Iris pigment epithelial cell (primary cell): ENCODE measurements around the gene APBA3.
A peak's percentile ranks its signal among the peaks of the same experiment; 100 is the strongest.

ENCODE experiments used
- DNase-seq: peaks from one replicate; pipeline ENCODE4 v3.0.0-alpha.2; 2011; ENCODE audit warnings: low read depth

The APBA3 gene, protein sequence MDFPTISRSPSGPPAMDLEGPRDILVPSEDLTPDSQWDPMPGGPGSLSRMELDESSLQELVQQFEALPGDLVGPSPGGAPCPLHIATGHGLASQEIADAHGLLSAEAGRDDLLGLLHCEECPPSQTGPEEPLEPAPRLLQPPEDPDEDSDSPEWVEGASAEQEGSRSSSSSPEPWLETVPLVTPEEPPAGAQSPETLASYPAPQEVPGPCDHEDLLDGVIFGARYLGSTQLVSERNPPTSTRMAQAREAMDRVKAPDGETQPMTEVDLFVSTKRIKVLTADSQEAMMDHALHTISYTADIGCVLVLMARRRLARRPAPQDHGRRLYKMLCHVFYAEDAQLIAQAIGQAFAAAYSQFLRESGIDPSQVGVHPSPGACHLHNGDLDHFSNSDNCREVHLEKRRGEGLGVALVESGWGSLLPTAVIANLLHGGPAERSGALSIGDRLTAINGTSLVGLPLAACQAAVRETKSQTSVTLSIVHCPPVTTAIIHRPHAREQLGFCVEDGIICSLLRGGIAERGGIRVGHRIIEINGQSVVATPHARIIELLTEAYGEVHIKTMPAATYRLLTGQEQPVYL

DNA sequence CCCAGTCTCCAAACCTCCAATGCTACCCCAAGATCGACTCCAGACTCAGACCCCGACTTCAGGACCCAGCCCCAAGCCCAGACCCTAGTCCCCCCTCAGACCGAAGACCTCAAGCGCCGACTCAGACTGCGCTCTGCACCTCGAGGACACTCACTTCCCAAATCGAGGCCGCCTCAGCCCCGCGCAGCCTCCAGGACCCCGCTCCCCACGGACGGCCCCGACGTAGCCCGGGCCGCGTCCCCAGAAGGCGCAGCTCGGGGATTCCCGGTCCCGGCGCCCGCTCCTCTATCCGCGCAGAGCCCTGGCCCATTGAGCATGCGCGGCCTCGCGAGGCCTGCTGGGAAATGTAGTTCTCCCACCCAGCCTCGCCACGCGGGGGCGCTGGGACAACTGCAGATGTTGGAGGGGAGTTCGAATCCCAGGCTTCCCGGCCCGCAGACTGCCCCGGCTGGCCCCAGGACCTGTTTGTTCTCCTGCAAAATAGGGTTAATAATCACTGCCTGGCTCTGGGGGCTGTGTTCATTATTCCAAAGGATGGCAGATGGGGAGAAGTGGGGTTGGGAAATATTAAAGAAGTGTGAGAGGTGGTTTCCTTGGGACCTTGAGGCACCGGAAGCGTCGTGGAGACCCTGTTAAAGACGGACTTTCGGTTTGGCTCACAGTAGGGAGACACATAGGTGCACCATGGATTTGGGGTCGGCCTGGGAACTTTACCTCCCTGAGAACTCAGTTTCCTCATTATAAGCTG is at the start of gene APBA3:
APBA3 (minus strand) TSS at position 311 of the 748 bp plus-strand sequence. CDS start 1,428 bp downstream, outside the sequence.
- DNase-seq: peak; percentile 81

DNA sequence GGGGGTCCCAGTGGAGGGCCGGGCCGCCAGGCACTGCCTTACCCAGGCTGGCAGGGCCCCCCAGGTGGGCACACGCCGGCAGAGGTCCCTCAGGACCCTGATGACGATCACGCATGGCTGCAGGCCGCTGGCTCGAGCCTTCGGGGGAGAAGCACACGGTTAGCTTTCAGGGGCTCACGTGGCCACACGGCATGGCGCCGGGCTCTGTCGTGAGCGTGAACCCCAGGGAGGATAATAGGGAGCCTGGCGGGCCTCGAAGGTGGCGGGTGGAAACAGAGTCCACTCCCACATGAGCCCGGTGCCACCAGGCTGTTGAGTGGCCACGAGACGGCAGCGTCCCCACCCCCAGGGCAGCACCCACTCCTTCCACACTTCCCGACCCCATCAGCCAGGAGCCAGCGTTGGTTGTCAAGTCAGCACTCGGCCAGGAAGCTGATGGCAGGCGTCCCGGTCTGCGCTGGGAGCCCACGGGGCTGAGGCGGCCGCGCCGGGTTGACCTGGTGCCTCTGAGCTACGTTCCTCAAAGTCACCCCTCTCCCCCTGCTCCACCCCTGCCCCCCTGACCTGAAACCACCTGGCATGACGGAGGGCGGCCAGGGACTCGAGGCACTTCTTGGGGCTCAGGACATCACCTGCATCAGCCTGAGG is 49.3 kb upstream of the APBA3 start:
- DNase-seq: no peak

DNA sequence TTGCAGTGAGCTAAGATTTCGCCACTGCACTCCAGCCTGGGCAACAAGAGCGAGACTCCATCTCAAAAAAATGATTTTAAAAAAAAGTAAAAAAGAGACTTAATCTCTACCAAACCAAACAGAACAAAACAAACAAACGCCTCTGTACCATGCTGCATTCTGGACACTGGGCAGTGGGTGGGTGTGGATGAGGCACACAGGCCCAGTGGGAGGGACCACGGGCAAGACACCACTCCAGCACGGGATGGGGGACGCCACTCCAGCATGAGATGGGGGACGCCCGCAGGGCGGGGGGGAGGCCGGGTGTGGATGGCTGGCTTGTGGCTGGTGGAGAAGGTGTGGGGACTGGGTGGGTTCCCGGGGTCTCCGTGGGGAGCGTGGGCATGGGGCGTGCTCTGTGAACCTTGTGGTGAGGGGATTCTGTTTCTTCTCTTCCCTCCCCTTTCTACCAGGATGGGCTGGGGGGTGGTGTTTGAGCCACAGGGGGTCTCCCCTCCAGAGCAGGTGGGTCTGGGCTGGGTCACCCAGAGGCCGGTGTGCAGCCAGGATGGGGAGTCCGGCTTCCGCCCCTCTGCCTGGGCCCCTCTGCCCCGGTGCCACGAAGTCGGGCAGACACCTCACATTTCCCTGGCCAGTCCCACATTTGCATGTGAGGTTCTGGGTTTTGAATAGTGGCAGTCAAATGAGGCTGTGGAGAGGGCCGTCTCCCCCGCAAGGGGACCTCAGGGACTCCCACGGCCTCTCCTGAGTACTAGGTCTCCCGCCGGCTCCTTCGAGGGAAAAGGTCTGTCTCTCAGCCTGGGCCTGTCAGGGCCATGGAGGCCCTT is 48.6 kb upstream of the APBA3 start:
- no peak for DNase-seq

DNA sequence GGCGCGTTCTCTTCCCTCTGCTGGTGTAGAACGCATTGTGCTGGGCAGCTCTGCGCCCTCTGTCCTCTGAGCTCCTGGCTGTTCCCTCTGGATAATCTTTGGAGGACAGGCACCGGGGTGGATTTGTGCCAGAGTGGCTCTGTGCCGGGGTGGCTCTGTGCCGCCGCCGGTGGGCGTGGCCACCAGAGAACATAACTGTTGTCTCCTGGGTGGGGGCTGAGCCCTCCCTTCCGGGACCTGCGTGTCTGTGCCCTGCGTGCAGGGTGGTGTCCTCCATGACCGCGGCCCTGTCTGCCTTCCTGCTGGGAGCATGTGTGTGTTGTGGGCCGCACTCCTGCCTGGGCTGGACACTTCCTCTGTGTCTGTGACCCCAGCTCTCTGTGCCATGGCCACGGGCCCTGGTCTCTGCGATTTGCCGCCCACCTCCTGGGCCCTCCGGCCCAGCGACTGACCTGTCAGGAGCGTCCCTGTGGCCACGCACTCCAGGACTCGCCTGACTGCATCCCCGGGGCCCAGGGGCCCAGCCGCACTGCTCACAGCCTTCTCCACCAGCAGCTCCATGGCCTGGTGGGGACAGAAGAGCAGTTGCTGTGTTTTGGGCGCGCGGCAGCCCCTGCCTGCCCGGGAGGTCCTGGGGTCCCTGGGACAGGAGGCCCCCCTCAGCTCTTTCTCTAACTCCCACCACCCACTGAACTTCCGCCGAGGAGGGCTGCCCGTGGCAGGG is 47.1 kb upstream of the APBA3 start:
- DNase-seq: no peak

DNA sequence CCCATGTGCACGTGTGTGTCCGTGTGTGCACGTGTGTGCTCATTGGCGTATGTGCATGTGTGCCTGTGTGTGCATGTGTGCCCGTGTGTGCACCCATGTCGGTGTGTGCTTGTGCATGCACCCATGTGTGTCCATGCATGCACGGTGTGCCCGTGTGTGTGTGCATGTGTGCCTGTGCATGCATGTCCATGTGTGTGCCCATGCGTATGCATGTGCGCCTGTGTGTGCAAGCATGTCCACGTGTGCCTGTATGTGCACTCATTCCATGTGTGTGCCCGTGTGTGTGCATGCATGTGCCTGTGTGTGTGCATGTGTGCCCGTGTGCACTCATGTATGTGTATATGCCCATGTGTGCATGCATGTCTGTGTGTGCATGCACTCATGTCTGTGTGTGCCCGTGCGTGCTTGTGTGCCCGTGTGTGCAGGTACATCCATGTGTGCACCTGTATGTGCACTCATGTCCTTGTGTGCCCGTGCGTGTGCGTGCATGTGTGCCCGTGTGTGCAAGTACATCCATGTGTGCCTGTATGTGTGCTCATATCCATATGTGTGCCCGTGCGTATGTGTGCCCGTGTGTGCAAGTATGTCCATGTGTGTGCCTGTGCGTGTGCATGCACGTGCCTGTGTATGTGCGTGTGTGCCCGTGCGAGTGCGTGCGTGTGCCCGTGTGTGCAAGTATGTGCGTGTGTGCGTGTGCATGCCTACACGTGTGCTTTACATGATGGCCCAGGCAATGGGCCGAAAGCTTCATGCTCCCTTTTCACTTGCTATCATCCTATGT is 46.3 kb upstream of the APBA3 start:
- DNase-seq: no peak

DNA sequence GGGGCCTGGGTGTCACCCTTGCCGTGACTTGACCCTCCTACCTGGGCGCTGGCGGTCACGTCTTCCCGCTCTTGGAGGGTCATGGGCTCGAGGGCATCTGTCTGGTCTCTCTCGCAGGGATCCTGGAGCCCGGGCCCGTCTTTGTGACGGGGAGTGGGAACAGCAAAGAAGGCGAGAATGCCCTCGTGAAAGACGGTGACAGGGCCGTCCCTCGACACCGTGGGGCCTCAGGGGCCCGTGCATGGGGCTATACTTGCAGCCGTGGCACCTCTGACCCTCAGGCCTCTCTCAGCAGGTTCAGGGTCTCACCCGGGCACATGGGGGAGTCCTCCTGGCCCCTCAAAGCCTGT is 45.6 kb upstream of the APBA3 start:
- DNase-seq: no peak

DNA sequence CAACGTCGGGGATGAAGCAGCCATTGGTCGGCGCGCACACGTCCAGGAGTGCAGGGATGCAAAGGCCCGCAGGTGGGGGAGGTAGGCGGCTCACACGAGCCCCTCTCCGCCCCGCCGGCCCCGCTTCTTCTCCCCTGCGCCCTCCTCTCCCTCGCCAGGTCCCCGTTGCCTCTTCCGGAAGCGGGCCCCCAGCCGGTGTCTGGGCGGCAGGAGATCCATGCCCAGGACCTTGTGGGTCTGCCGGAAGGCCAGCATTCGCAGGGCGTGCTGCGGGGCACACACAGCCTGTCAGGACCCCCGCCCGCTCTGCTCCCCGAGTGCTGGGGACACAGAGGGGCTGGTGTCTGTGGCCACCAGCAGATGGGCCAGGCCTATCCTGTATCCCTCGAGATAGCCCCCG is 44.4 kb upstream of the APBA3 start:
- no peak for DNase-seq

DNA sequence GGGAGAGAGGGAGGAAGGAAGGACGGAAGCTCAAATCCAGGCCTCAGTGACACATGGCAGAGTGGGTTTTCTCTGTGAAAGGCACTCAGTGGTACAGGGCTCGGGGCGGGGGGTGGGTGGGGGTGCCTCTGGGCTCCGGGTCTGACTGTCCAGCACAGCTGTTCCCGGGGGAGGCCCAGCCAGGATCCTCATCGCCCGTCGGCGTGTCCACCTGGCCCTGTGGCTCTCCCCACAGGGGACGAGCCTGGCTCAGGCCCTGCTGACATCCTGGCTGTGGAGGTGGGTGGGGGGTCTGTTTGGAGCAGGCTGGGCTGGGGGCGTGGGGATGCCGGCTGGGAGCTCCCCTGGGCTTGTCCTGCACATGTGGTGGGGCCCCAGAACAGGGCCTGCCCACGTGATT is 42.9 kb upstream of the APBA3 start:
- no peak for DNase-seq

DNA sequence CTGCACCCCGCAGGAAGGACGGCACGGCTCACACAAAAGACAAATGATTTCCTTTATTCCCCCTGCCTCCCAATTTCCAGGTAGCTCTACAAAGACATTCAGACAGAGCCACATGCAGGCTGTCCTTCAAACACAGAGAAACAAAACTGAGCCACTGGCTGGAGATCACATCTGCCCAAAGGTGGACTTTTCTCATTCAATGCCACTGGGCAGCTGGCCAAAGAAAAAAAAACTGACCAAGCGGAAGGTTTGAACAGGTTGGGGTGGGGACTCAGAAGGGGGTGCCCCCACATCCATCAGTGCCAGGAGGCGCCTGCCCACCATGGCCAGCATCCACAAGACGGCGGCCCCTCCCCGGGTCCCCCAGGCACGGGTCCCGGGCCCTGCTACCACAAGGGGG is 42.5 kb upstream of the APBA3 start:
- DNase-seq: no peak

DNA sequence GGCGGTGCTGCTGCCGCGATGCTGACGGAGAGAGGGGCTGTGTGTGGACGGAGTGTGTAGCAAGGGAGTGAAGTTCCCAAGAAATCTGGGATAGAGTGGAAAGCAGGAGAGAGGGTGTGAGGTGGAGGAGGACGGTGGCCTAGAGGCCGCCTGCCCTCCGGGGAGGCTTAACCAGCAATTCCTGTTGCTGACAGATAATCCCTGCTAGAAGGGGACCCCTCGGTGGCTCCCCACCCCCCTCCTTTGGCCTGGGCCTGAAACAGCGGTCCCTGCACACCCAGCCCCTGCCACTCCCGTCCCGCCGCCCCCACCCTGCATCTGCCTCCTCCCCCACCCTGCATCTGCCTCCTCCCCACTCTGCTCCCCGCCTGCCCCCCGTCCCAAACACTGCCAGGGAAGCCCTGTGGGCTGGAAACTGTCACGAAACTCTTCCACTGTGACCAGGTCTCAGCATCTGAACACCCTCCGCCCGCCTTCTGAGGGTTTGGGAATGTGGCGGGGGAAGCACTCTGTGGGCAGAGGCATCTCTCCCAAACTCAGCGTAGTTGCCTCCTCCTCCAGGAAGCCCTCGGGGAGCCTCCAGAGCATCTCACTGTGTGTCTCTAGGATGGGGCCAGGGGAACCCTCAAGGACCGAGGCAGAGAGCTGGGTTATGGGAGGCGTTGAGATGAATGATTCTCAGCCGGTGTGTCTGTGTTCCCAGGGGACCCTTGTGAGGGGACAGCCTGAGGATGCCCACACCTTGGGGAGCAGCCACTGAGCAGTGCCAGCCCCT is 41.8 kb upstream of the APBA3 start:
- DNase-seq: no peak

DNA sequence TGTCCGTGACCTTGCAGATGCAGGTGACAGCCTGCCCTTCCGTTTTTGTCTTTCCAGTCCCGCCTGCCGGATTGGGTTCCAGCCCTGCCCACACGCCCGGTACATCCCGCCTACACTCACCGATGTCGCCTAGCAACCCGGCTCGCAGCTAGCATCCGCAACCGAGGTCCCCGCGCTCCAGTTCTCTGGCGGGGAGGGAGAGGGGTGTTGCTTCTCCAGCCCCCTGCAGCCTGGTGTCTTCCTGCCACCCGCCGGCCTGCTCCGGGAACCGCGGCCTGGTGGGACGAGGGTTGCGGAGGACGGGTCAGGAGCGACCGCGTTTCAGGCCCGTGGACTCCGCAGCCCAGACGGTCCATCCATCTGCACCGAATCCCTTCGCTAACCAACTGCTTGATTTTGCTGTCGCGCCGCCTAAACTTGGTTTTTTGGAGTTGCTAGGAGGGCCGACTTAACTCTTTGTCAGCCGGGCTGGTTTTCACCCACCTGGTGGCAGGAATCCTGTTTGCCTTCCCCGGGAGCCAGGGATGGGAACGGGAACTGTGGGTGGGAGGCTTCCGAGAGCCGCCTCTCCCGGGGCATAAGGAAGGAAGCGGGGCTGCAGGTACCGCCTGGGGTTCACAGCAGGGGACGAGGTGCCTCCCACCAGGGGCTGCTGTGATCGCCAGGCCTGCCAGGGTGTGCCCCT is 40.1 kb upstream of the APBA3 start:
- no peak for DNase-seq

DNA sequence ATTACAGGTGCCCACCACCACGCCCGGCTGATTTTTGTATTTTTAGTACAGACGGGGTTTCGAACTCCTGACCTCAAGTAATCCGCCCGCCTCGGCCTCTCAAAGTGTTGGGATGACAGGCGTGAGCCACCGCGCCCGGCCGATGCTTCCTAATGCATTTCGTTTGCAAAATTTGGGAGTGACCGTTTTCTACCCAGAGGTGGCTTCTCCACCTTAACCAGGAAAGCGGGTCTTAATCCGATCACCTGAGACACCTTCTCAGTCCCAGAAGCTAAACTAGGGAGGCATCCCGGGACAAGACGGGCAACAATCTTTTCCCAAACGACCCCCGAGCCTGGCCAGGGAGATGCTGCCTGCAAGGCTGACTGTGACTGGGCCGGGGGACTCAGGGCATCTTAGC is 39.5 kb upstream of the APBA3 start:
- DNase-seq: no peak

DNA sequence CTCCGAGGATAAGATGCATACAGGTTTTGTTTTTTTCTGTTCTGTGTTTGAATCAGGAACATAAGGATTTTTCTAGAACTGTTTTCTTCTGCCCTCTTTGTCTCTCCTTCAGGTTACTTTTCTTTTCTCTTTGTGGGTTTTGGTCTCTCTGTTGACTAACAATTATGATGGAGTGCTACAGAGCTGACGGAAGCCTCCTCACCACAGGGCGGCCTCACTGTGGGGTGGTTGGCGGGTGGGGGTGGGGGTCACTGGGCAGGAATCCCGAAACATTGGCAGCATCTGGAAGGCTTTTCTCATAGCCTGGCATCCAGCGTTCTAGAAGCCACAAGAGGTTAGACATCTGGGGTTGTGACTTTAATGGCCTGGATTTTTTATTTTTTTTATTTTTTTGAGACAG is 36.6 kb upstream of the APBA3 start:
- no peak for DNase-seq

DNA sequence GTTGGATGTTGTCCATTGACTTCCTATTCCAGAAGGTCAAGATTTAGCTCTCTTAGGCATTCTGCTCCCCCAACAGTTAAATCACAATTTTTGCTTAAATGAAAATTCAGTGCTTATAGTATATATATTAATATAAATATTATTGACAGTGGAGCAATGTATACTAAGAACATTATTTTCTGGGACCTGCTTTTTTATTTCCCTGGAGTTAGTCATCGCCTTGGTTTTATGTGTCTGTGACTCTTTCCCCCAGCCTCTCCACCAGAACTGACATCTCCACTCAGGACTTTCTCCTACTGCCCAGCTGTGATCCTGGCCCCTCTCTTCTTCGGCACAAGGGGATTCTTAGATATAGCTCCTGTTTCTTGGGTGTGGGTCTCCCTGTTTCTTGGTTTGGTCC is 34.9 kb upstream of the APBA3 start:
- DNase-seq: no peak

DNA sequence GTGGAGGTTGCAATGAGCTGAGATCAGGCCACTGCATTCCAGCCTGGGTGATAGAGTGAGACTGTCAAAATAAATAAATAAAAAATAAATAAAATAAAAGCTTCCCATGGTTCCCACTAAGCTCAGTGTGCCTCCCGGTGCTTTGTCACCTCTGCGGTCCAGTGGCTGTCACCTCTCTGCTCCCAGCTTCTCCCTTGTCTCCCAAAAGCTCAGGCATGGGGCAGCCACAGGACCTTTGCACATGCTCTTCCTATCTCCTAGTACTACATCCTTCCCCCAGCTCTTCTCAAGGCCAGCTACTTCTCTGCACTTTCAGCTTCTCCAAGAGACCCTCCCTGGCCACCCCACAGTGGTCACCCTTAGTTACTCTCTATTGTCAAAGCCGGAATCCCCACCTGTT is 32.3 kb upstream of the APBA3 start:
- DNase-seq: no peak

DNA sequence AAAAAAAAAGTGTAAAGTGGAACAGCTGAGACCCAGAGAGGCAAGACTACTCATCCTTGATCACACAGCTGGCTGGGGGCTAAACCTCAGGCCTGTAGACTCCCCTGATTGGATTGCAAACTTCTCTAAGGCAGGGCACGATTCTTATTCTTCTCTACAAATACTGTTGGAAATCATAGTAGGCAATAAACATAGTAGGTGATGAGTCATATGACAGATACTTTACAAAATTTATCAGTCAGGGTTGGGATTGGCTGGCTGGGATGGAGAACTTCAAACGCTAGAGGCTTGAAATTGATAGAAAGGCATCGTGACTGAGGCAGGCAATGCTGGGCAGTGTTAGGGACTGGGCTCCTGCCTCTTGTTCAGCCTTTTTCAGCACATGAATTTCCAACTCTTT is 30.6 kb upstream of the APBA3 start:
- no peak for DNase-seq

DNA sequence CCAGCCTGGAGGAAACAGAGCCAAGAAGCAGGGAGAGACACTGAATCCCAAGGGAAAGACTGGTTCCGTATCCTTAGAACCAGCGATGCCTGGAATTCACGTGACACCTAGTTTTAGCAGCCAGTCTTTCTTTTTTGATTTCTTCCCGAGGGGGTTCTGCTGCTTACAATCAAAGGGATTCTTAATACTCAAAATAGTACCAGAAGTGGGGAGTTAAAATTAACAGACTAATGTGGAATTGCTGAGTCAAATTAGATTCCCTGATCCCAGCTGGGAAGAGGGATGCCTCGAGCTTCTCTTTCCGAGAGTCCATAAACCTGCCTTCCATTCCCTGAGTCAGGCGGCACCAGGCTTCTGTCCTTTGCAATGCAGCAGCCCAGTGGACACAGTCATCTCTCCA is 29.4 kb upstream of the APBA3 start:
- no peak for DNase-seq

DNA sequence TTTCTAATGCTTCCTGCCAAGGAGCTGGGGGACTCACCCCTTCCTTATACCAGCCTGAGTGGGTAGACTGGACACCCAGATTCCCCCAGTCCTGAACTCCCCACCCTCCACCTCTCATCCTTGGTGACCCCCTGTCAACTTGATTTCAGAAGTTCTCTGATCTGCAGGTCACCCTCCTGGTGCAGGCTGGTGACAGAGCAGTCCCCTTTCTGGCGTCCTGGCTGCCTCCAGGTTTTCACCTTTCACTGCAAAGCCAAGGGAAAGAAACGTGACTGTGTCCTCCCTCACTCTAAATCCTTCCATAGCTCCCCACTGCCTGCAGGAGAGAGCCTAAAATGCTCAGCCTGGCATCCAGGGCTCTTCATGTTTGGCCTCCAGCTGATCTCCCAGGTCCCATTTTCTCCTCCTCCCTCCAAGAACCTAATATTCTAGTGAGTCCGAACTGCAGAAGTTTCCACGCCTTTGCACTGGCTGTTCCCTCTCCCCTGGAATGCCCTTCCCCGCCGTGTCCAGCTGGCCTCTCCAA is 28.8 kb upstream of the APBA3 start:
- no peak for DNase-seq
